Measurements from ENCODE around the gene CCDC6.

DNA sequence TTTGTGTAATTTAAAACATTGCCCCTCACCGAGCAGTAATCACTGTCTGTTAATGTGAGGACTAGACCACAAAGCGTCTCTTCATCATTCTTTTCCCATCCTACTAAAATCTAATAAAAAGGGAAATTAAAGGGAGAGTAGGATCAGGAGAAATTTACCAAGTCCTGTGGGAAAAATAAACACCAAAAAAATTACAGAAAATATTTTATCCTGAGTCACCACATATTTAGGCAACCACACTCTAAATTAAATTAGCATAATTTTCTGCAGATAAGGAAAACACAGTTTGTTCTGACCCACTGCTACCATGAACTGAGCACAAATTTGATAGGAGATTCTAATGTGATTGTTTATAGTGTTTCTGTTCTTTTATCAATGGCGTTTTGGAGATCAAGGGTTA, 49.3 kb downstream of the CCDC6 start:
- TF ChIP-seq, protein P1, sequence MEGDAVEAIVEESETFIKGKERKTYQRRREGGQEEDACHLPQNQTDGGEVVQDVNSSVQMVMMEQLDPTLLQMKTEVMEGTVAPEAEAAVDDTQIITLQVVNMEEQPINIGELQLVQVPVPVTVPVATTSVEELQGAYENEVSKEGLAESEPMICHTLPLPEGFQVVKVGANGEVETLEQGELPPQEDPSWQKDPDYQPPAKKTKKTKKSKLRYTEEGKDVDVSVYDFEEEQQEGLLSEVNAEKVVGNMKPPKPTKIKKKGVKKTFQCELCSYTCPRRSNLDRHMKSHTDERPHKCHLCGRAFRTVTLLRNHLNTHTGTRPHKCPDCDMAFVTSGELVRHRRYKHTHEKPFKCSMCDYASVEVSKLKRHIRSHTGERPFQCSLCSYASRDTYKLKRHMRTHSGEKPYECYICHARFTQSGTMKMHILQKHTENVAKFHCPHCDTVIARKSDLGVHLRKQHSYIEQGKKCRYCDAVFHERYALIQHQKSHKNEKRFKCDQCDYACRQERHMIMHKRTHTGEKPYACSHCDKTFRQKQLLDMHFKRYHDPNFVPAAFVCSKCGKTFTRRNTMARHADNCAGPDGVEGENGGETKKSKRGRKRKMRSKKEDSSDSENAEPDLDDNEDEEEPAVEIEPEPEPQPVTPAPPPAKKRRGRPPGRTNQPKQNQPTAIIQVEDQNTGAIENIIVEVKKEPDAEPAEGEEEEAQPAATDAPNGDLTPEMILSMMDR (IDR thresholded peaks at IDR 0.05): no peak
- no peak for TF ChIP-seq POLR2AphosphoS5 (IDR thresholded peaks at IDR 0.05; ENCODE audit: insufficient read depth in 1 of 2, low read depth in 1 of 2)

All from vagina (tissue), 2 donors.